Loucy (cell line): ENCODE results near the gene KCNJ15.

Experiments
- EZH2phosphoT487 ChIP-seq: fragments of 200-600 bp; IDR thresholded peaks from 2 replicates; pipeline ENCODE4 v1.6.1; 2018; ENCODE audit warnings: antibody characterized with exemption, mild to moderate bottlenecking, moderate library complexity, borderline replicate concordance
- TF ChIP-seq, protein P1 (sequence below): fragments of 200-600 bp; sonication (generic); conservative IDR thresholded peaks from 2 replicates; pipeline ENCODE4 v1.5.1; 2014; ENCODE audit warnings: mild to moderate bottlenecking, antibody characterized with exemption, low read length

DNA sequence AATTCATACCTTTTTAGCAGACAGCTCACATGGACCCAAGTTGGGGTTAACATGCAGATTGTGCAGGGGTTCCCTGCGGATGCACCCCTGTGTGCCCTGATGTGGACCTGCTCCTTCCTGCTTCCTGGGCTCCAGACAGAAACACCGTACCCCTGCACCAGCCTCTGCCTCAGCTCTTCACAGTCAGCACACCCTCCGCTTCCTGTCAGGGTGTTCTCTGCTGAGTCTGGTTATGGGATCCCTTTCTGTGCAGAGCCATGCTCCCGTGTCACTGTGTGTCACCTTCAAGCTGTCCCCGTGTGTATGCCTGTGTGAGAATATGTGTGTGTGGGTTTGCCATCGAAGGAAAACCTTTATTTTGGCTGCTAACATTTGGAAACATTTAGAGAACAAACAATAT lies 48.7 kb upstream of the KCNJ15 start:
- TF ChIP-seq, protein P1, sequence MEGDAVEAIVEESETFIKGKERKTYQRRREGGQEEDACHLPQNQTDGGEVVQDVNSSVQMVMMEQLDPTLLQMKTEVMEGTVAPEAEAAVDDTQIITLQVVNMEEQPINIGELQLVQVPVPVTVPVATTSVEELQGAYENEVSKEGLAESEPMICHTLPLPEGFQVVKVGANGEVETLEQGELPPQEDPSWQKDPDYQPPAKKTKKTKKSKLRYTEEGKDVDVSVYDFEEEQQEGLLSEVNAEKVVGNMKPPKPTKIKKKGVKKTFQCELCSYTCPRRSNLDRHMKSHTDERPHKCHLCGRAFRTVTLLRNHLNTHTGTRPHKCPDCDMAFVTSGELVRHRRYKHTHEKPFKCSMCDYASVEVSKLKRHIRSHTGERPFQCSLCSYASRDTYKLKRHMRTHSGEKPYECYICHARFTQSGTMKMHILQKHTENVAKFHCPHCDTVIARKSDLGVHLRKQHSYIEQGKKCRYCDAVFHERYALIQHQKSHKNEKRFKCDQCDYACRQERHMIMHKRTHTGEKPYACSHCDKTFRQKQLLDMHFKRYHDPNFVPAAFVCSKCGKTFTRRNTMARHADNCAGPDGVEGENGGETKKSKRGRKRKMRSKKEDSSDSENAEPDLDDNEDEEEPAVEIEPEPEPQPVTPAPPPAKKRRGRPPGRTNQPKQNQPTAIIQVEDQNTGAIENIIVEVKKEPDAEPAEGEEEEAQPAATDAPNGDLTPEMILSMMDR: no peak
- TF ChIP-seq EZH2phosphoT487: no peak
